GM19351 (cell line): Measurements from ENCODE around the gene RPGR.
A peak's percentile ranks its signal among the peaks of the same experiment; 100 is the strongest.

Experiments
- ATAC-seq: cut with Tn5 transposase; IDR thresholded peaks from one replicate; pipeline ENCODE4 v1.9.1; 2021; ENCODE audit warnings: mild to moderate bottlenecking, moderate library complexity; ENCODE audit not compliant: unreplicated experiment

RPGR gene

GRCh38 chrX:38327007-38327774, at the start of gene RPGR:
Gene RPGR, minus strand, starts transcription at chrX:38327509. Its CDS starts 142 bp downstream, at chrX:38327367.
- ATAC-seq: peak; percentile 91

DNA sequence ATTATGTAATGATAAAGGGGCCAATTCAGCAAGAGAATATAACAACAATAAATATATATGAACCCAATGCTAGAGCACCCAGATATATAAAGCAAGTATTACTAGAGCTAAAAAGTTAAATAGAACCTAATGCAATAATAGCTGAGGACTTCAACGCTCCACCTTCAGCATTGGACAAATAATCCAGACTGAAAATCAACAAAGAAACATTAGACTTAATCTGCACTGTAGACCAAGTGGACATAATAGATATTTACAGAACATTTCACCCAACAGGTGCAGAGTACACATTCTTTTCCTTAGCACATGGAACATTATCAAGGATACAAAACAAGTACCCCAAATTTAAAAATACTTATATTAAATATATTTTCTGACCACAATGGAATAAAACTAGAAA, 49.4 kb upstream of the RPGR start:
- no peak for ATAC-seq

DNA sequence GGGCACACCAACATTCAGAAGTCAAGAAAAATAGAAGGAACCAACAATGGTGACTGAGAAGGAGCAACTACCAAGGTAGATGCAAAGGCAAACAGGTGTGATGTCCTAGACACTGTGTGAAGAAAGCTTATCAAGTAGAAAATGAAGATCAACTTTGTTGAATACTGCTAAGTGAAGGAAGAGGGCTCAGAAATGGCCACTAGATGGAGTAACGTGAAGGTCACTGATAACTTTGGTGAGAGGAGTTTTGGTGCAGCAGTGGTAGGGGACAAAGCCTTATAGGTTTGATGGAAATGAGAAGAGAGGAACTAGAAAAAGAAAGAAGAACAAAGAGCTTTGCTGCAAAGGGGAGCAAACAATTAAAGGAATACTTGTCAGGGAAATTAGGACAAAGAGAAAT, 48.6 kb upstream of the RPGR start:
- ATAC-seq: peak; percentile 77

DNA sequence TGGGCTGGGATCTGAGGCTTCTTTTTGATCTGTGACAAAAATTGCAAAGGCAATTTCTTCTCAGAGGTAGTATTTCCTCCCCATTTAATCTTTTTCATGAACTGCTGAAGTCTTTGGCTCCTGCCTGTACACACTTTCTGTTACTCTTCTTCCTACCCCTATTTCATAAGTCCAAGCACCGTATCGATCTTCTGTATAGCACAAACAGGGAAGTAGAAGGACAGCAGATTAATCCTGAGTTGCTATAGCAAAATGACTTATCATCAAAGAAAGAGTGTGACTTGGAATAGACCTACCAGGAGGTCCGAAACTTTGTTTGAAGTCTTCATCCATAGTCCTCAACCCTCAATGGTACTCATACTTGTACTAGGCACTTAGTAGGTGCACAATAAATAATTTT, 47.1 kb upstream of the RPGR start:
- ATAC-seq: no peak

- ATAC-seq: no peak
Observed at GRCh38 chrX:38371641-38372040, 44.3 kb upstream of the RPGR start.

- no peak for ATAC-seq
Observed at GRCh38 chrX:38368774-38369173, 41.5 kb upstream of the RPGR start.

DNA sequence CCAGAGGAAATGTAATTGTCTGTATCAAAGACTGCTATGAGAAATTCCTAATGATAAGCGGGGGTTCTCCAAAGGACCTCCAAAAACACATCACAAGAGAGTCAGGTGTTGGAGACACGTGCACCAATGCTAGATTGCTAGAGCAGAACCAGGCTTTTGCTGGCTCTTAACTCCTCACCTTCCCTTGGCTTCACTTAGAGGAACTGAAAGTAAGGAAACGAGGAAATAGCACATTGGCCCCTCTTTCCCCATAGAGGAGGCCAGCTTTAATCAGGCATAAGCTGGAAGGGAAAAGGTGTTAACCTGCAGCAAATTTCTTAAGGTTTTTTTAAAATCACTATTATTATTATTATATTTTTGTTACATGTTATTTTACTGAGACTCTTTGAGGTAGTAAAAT, 38.6 kb upstream of the RPGR start:
- no peak for ATAC-seq

DNA sequence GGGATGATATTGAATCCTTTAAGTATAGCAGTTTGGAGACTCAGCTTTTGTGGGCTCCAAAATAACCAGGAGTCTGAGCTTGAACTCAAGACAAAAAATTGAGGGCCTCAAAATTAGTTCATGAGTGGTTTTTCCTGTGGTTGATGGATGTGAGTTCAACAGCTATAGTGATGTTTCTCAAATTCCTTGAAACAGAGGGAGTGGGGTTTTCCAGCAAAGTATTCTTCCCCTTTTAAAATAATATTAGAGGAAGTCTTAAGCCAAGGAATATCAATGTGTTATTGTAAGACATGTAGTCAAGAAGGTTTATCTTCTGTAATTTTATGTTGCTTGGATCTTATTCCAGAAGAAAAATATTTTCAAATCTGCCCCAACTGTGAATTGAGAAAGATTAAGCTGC, 35.7 kb upstream of the RPGR start:
- ATAC-seq: no peak

GRCh38 chrX:38357747-38358673, 30.7 kb upstream of the RPGR start:
- ATAC-seq: no peak

GRCh38 chrX:38356401-38356800, 29.1 kb upstream of the RPGR start:
- ATAC-seq: no peak

GRCh38 chrX:38352362-38352761, 25.1 kb upstream of the RPGR start, which contains the start of gene OTC:
Gene OTC, plus strand, starts transcription at chrX:38352604. Its CDS starts 93 bp downstream, at chrX:38352697.
- no peak for ATAC-seq

GRCh38 chrX:38351346-38351745, 24.0 kb upstream of the RPGR start:
- no peak for ATAC-seq

GRCh38 chrX:38347136-38347535, 19.8 kb upstream of the RPGR start:
- peak; percentile 84 for ATAC-seq

DNA sequence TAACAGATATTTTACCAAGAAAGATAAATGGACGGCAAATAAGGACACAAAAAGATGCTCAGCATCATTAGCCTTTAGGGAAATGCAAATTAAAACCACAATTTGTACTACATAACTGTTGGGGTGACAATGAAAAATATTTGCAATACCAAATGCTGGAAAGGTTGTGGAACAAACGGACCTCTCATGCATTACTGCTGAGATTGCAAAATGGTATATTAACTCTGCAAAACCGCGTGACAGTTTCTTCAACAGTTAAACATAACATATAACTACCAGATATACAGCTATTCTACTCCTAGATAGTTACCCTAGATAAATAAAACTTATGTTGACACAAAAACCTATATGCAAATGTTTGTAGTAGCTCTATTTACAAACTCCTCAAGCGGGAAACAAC, 18.8 kb upstream of the RPGR start:
- ATAC-seq: no peak

GRCh38 chrX:38342853-38343778, 15.8 kb upstream of the RPGR start:
- no peak for ATAC-seq

DNA sequence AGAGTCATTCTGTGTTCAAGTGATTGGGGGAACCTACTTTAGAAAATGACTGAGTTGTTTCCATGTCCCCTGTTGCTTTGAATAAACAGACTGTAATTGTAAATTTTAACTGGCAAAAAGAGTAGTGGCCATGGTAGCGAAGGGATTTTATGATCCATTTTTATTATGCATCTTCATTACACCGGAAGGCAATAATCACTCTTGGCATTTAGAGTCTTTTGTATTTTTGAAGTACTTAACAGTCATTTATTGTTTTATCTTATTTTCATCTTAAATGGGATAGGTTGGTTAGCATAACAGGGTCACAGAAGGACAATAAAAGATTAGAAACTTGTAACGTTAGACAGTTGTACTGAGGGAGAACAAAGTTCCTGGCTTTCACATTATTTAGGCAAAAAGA, 14.1 kb upstream of the RPGR start:
- no peak for ATAC-seq

- no peak for ATAC-seq
Observed at GRCh38 chrX:38336538-38337240, 9.4 kb upstream of the RPGR start.

GRCh38 chrX:38335382-38335781, 8.1 kb upstream of the RPGR start:
- no peak for ATAC-seq

- peak; percentile 85 for ATAC-seq
Observed at GRCh38 chrX:38332505-38332904, 5.2 kb upstream of the RPGR start.

DNA sequence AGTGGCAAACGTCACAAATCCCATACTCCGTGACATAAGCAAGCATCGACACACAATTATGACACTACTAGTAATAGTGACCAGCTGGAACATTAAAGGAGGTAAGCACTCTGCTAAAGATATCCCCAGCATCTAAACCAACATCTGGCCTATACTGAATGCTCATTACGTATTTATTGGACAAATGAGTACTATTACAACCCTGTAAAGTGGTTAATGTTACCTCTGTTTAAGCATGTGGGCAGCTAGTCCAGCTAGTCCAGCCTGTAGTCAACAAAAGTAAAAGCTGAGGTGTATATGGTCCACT, 419 bp upstream of the RPGR start:
- no peak for ATAC-seq
